ENCODE results near the gene MYL5.
A peak's percentile ranks its signal among the peaks of the same experiment; 100 is the strongest.

Gene MYL5

GRCh38 chr4:726235-726787 is 52.0 kb downstream of the MYL5 start:
- TF ChIP-seq ZNF565 (CRISPR knock-in tag; conservative IDR thresholded peaks at IDR 0.05; ENCODE audit: low read depth) (no peak), PPARA (CRISPR knock-in tag; IDR thresholded peaks at IDR 0.05; ENCODE audit: borderline replicate concordance) (no peak), ZNF70 (CRISPR knock-in tag; IDR thresholded peaks at IDR 0.05) (no peak), ZNF8 (CRISPR knock-in tag; IDR thresholded peaks at IDR 0.05) (no peak), CSDC2 (CRISPR knock-in tag; IDR thresholded peaks at IDR 0.05) (no peak), POU6F1 (CRISPR knock-in tag; IDR thresholded peaks at IDR 0.05; ENCODE audit: borderline replicate concordance, low read depth) (no peak)
- no peak for ATAC-seq

GRCh38 chr4:726838-727237 is 52.5 kb downstream of the MYL5 start:
- TF ChIP-seq ZFP30 (CRISPR knock-in tag; IDR thresholded peaks at IDR 0.05) (no peak), ZNF8 (CRISPR knock-in tag; IDR thresholded peaks at IDR 0.05) (no peak), POU6F1 (CRISPR knock-in tag; IDR thresholded peaks at IDR 0.05; ENCODE audit: borderline replicate concordance, low read depth) (no peak), ARNTL (CRISPR knock-in tag; IDR thresholded peaks at IDR 0.05; ENCODE audit: borderline replicate concordance, low read depth) (no peak), RARB (CRISPR knock-in tag; IDR thresholded peaks at IDR 0.05) (no peak), CSDC2 (CRISPR knock-in tag; IDR thresholded peaks at IDR 0.05) (no peak), TOX (CRISPR knock-in tag; IDR thresholded peaks at IDR 0.05; ENCODE audit: borderline replicate concordance) (no peak), ESRRG (CRISPR knock-in tag; IDR thresholded peaks at IDR 0.05) (no peak)
- peak; percentile 25; the same call in 1 of the 3 replicates for ATAC-seq

GRCh38 chr4:727576-727975 is 53.2 kb downstream of the MYL5 start:
- no peak for TF ChIP-seq RARB (CRISPR knock-in tag; IDR thresholded peaks at IDR 0.05)
- TF ChIP-seq PATZ1 (CRISPR knock-in tag; IDR thresholded peaks at IDR 0.05; ENCODE audit: borderline replicate concordance) = no peak
- no peak for TF ChIP-seq TSHZ2 (CRISPR knock-in tag; IDR thresholded peaks at IDR 0.05)
- TF ChIP-seq ARNTL (CRISPR knock-in tag; IDR thresholded peaks at IDR 0.05; ENCODE audit: borderline replicate concordance, low read depth) = no peak
- TF ChIP-seq GLIS3 (CRISPR knock-in tag; IDR thresholded peaks at IDR 0.05) = no peak
- TF ChIP-seq BACH2 (CRISPR knock-in tag; IDR thresholded peaks at IDR 0.05; ENCODE audit: borderline replicate concordance) = no peak
- no peak for ATAC-seq

- no peak for ATAC-seq
- TF ChIP-seq ZC3H10 (CRISPR knock-in tag; IDR thresholded peaks at IDR 0.05) = no peak
- no peak for TF ChIP-seq POU6F1 (CRISPR knock-in tag; IDR thresholded peaks at IDR 0.05; ENCODE audit: borderline replicate concordance, low read depth)
- no peak for TF ChIP-seq ZFP30 (CRISPR knock-in tag; IDR thresholded peaks at IDR 0.05)
- TF ChIP-seq ZNF70 (CRISPR knock-in tag; IDR thresholded peaks at IDR 0.05) = no peak
- no peak for TF ChIP-seq ESRRG (CRISPR knock-in tag; IDR thresholded peaks at IDR 0.05)
- no peak for TF ChIP-seq CREB5 (CRISPR knock-in tag; IDR thresholded peaks at IDR 0.05; ENCODE audit: low read depth)
- TF ChIP-seq PATZ1 (CRISPR knock-in tag; IDR thresholded peaks at IDR 0.05; ENCODE audit: borderline replicate concordance) = no peak
Observed at GRCh38 chr4:729336-730315, 55.3 kb downstream of the MYL5 start.
